ENCODE measurements around the gene AMOT. TPM values are rescaled to one million over a fixed set of nuclear protein-coding genes. Genes with fewer than 3 reads are reported as not detected.

The AMOT gene
- total RNA-seq, 1 donor = 5.1 TPM

DNA sequence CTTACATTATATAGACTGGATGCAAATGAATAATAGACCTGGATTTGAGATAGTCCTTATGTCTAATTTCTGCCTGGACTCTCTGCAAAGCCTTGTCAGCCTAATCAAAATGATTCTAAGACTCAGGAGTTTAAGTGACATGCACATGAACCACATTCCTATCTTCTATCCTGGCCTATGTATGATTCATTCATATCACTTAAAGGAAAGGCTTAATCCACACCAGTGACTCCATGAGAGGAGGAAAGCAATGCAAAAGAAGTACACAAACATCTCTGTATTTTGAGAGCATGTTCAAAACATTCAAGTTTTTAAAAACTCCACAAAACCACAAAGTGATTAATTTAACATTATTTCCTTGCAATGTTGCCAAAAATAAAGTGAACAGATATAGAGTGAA, 14.6 kb downstream of the AMOT start:
- TF ChIP-seq, protein P1, sequence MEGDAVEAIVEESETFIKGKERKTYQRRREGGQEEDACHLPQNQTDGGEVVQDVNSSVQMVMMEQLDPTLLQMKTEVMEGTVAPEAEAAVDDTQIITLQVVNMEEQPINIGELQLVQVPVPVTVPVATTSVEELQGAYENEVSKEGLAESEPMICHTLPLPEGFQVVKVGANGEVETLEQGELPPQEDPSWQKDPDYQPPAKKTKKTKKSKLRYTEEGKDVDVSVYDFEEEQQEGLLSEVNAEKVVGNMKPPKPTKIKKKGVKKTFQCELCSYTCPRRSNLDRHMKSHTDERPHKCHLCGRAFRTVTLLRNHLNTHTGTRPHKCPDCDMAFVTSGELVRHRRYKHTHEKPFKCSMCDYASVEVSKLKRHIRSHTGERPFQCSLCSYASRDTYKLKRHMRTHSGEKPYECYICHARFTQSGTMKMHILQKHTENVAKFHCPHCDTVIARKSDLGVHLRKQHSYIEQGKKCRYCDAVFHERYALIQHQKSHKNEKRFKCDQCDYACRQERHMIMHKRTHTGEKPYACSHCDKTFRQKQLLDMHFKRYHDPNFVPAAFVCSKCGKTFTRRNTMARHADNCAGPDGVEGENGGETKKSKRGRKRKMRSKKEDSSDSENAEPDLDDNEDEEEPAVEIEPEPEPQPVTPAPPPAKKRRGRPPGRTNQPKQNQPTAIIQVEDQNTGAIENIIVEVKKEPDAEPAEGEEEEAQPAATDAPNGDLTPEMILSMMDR (IDR thresholded peaks at IDR 0.05; ENCODE audit: extremely low read depth, low read depth, low read length) = no peak
- peaks cover 14% of the 10 kb centered on the region for H3K27me3 ChIP-seq (ENCODE audit: insufficient read depth, low read length)
- no peaks in the 10 kb centered on the region for H4K20me1 ChIP-seq (ENCODE audit: insufficient read depth, low read length)
- no peak for DNase-seq (ENCODE audit: insufficient read length, low spot score, missing footprints)
- no peaks in the 10 kb centered on the region for H3K36me3 ChIP-seq (ENCODE audit: insufficient read depth, low read length)
- no peaks in the 10 kb centered on the region for H3K9me3 ChIP-seq (ENCODE audit: low read depth, low read length)
- H3K4me3 ChIP-seq (ENCODE audit: insufficient read depth, low read length) = no peak overlapping the region
- no peaks in the 10 kb centered on the region for H3K4me1 ChIP-seq (ENCODE audit: insufficient read depth, low read length)
- no peak overlapping the region for H3K27ac ChIP-seq (ENCODE audit: low read depth, low read length)
- H2AFZ ChIP-seq (ENCODE audit: low read length) = no peak overlapping the region
- no peaks in the 10 kb centered on the region for H3K79me2 ChIP-seq (ENCODE audit: insufficient read depth, low read length)
- H3K4me2 ChIP-seq (ENCODE audit: insufficient read depth, low read length) = no peak overlapping the region

DNA sequence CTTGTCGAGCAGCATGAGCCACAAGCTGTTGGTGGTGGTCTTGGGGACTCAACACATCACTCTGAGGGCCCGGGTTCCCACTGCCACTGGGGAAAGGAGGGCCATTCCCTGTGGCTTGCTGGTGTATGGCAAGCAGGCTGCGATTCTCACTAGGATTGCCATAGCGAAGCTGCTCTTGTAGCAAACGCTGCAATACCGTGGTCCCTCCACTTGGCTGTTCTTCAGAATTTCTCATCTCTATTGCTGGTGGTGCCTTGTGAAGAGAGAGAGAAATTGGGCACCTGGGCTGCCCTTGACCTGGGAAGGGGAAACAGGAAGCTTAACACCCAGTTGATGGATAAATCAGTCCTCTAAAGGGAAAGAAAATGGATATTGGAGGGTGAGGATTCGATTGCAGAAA, 17.7 kb downstream of the AMOT start:
- H3K27ac ChIP-seq (ENCODE audit: low read depth, low read length) = no peak overlapping the region
- H4K20me1 ChIP-seq (ENCODE audit: insufficient read depth, low read length) = no peaks in the 10 kb centered on the region
- no peaks in the 10 kb centered on the region for H3K36me3 ChIP-seq (ENCODE audit: insufficient read depth, low read length)
- TF ChIP-seq, protein P1 (IDR thresholded peaks at IDR 0.05; ENCODE audit: extremely low read depth, low read depth, low read length) = no peak
- no peaks in the 10 kb centered on the region for H3K9me3 ChIP-seq (ENCODE audit: low read depth, low read length)
- H3K4me1 ChIP-seq (ENCODE audit: insufficient read depth, low read length) = no peaks in the 10 kb centered on the region
- DNase-seq (ENCODE audit: insufficient read length, low spot score, missing footprints) = no peak
- H3K4me3 ChIP-seq (ENCODE audit: insufficient read depth, low read length) = no peak overlapping the region
- peaks cover 10% of the 10 kb centered on the region for H3K27me3 ChIP-seq (ENCODE audit: insufficient read depth, low read length)
- no peak overlapping the region for H2AFZ ChIP-seq (ENCODE audit: low read length)
- no peaks in the 10 kb centered on the region for H3K79me2 ChIP-seq (ENCODE audit: insufficient read depth, low read length)
- no peak overlapping the region for H3K4me2 ChIP-seq (ENCODE audit: insufficient read depth, low read length)

DNA sequence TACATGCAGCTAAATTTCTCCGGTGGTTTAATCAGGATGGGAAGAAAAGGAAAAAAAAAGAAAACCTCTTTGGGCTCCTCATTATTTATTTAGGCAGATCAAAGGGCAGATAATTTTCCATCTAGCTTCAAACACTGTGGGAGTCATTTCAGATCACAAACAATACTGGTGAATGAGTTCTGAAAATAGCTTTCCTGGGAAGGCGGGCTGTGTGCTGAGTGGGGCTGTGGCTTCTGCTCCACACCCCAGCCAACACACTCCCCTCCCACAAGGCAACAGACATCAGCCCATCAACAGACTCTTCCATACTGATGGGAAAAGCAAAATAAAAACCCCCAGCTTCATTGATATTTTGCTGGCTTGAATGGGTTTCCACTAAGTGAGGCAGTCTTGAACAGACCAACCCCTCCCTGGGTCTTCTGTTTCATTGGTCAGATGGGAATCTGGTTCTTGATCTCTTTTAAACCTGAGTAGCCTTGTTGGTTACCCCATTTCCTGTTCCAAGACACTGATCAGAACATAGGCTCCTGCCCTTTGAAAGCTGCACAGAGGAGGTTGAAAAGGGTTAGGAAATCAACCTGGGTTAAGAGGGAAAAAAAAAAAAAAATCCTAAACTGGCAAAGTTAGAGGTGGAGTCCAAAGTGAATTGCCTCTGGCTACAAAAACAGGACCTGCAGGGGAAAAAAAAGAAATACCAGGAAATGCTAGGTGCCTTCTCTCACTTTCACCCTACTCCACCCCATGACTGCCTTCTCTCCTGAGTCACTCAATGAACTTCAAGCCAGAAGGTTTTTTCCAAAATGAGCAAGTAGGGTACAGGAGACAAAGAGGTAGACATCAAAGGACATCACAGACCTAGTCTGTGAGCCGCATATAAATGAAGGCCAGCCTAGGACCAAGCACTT, 20.0 kb downstream of the AMOT start:
- H2AFZ ChIP-seq (ENCODE audit: low read length) = no peak overlapping the region
- no peaks in the 10 kb centered on the region for H3K9me3 ChIP-seq (ENCODE audit: low read depth, low read length)
- H3K4me3 ChIP-seq (ENCODE audit: insufficient read depth, low read length) = no peak overlapping the region
- H3K27me3 ChIP-seq (ENCODE audit: insufficient read depth, low read length) = peaks cover 9% of the 10 kb centered on the region
- TF ChIP-seq, protein P1 (IDR thresholded peaks at IDR 0.05; ENCODE audit: extremely low read depth, low read depth, low read length) = no peak
- no peak overlapping the region for H3K27ac ChIP-seq (ENCODE audit: low read depth, low read length)
- no peak for DNase-seq (ENCODE audit: insufficient read length, low spot score, missing footprints)
- H3K4me2 ChIP-seq (ENCODE audit: insufficient read depth, low read length) = no peak overlapping the region
- H3K79me2 ChIP-seq (ENCODE audit: insufficient read depth, low read length) = no peaks in the 10 kb centered on the region
- H3K36me3 ChIP-seq (ENCODE audit: insufficient read depth, low read length) = no peaks in the 10 kb centered on the region
- no peaks in the 10 kb centered on the region for H4K20me1 ChIP-seq (ENCODE audit: insufficient read depth, low read length)
- H3K4me1 ChIP-seq (ENCODE audit: insufficient read depth, low read length) = no peaks in the 10 kb centered on the region

DNA sequence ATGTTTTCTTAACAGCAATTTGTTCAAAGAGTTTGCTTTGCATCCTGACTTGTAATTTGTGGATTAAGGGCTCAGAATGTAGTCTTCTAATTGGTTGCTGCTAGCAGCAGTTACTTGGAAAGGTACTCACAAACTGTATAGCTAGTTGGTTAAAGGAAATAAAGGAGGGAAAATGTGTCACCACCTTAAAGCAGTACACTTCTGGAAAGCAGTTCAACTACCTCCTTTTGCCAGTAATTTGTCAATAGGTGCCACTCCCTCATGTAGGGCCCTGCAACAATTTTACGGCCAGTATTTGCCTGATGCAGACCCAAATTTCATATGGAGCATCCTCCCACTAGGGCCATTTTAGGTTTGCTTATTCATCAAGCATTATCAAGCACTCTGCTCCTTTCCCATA, 20.8 kb downstream of the AMOT start:
- TF ChIP-seq, protein P1 (IDR thresholded peaks at IDR 0.05; ENCODE audit: extremely low read depth, low read depth, low read length) = no peak
- H3K36me3 ChIP-seq (ENCODE audit: insufficient read depth, low read length) = no peaks in the 10 kb centered on the region
- DNase-seq (ENCODE audit: insufficient read length, low spot score, missing footprints) = no peak
- no peaks in the 10 kb centered on the region for H3K9me3 ChIP-seq (ENCODE audit: low read depth, low read length)
- H3K4me1 ChIP-seq (ENCODE audit: insufficient read depth, low read length) = no peaks in the 10 kb centered on the region
- no peak overlapping the region for H3K4me2 ChIP-seq (ENCODE audit: insufficient read depth, low read length)
- no peak overlapping the region for H3K4me3 ChIP-seq (ENCODE audit: insufficient read depth, low read length)
- H2AFZ ChIP-seq (ENCODE audit: low read length) = no peak overlapping the region
- no peak overlapping the region for H3K27ac ChIP-seq (ENCODE audit: low read depth, low read length)
- no peaks in the 10 kb centered on the region for H3K79me2 ChIP-seq (ENCODE audit: insufficient read depth, low read length)
- H3K27me3 ChIP-seq (ENCODE audit: insufficient read depth, low read length) = peaks cover 9% of the 10 kb centered on the region
- no peaks in the 10 kb centered on the region for H4K20me1 ChIP-seq (ENCODE audit: insufficient read depth, low read length)

All from osteoblast (primary cell).